GM12801 (cell line): Measurements from ENCODE around the gene ADSL.

Experiments
- TF ChIP-seq, protein P1 (sequence below): IDR thresholded peaks from one replicate; pipeline ENCODE4 v1.5.1; 2011; ENCODE audit warnings: control low read depth; ENCODE audit not compliant: insufficient read length; ENCODE audit errors: extremely low read depth

Gene ADSL

DNA sequence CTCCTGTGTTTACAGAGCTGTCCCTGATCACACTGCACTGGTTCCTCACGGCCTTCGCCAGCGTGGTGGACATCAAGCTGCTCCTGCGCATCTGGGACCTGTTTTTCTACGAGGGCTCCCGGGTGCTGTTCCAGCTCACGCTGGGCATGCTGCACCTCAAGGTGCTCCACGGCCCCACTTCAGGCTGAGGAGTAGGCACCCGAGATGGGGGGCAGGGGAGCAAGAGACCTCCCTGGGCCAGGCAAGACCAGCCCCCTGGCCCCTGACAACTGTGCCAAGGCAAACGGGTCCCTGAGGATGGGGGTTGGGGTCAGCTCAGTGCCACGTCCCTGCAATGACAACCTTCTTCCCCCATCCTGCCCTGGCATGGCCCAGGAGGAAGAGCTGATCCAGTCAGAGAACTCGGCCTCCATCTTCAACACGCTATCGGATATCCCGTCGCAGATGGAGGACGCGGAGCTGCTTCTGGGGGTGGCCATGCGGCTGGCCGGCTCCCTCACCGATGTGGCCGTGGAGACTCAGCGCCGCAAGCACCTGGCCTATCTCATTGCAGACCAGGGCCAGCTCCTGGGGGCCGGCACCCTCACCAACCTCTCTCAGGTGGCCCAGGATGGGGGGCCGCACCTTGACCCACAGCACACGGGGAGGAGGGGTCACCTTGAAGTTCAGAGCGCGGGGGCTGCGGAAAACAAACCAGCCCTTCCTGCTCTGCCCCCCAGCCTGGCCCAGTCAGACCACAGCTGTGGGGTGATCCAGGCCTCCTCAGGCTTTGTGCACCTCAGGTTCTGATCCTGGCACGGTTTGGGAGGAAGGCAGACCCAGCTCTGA is 60.0 kb downstream of the ADSL start:
- TF ChIP-seq, protein P1, sequence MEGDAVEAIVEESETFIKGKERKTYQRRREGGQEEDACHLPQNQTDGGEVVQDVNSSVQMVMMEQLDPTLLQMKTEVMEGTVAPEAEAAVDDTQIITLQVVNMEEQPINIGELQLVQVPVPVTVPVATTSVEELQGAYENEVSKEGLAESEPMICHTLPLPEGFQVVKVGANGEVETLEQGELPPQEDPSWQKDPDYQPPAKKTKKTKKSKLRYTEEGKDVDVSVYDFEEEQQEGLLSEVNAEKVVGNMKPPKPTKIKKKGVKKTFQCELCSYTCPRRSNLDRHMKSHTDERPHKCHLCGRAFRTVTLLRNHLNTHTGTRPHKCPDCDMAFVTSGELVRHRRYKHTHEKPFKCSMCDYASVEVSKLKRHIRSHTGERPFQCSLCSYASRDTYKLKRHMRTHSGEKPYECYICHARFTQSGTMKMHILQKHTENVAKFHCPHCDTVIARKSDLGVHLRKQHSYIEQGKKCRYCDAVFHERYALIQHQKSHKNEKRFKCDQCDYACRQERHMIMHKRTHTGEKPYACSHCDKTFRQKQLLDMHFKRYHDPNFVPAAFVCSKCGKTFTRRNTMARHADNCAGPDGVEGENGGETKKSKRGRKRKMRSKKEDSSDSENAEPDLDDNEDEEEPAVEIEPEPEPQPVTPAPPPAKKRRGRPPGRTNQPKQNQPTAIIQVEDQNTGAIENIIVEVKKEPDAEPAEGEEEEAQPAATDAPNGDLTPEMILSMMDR, result no peak

DNA sequence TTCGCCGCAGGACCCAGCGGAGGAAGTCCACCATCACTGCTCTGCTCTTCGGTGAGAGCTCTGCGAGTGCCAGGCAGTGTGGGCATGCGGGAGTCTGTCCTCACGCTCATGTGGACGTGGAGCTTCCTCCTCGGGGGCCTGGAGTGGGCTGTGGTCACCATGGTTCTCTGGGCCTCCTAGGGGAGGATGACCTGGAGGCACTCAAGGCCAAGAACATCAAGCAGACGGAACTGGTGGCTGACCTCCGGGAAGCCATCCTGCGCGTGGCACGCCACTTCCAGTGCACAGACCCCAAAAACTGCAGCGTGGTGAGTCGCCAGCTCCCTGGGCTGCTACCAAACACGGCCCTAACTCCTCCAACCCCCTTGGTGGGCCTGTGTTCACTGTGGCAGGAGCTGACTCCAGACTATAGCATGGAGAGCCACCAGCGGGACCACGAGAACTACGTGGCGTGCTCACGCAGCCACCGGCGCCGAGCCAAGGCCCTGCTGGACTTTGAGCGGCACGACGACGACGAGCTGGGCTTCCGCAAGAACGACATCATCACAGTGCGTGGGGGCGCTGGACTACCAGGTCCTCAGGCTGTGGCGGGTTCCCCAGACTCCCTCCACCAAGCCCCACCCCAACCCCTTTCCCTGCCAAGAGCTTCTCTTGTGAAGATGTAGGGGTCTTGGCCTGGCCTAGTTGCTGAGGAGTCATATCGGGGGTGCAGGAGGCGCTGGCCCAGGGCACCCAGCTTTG is 60.9 kb downstream of the ADSL start:
- TF ChIP-seq, protein P1, result no peak

DNA sequence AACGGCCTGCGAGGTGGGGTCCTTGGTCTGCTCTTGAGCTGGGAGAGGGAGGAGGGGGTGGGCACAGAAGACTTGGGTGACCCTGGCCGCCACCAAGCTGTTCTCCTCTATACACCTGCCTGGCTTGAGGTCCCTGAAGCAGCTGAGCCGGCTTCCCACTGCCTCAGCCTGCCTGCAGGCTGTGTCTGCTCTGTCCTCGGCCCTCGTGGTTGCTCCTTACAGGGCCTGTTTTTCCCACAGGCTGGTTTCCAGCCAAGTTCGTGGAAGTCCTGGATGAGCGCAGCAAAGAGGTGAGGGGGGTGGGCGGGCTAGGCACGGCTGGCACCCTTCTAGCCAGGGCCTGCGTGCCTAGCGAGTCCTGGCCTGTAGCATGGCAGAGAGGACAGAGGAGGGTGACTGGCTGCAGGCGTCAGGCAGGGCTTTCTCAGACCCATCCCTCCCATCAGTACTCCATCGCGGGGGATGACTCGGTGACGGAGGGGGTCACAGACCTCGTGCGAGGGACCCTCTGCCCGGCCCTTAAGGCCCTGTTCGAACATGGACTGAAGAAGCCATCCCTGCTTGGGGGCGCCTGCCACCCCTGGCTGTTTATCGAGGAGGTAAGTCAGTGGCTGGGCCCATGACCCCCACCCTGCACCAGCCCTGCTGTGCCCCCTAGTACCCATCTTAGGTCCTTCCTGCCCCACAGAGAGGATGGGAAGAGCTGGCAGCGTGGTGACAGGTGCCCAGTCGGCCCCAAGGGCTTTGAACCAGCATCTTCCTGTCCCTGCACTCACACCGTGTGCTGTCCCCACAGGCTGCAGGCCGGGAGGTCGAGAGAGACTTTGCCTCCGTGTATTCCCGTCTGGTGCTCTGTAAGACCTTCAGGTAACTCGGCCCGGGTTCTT is 61.8 kb downstream of the ADSL start:
- TF ChIP-seq, protein P1, result no peak

DNA sequence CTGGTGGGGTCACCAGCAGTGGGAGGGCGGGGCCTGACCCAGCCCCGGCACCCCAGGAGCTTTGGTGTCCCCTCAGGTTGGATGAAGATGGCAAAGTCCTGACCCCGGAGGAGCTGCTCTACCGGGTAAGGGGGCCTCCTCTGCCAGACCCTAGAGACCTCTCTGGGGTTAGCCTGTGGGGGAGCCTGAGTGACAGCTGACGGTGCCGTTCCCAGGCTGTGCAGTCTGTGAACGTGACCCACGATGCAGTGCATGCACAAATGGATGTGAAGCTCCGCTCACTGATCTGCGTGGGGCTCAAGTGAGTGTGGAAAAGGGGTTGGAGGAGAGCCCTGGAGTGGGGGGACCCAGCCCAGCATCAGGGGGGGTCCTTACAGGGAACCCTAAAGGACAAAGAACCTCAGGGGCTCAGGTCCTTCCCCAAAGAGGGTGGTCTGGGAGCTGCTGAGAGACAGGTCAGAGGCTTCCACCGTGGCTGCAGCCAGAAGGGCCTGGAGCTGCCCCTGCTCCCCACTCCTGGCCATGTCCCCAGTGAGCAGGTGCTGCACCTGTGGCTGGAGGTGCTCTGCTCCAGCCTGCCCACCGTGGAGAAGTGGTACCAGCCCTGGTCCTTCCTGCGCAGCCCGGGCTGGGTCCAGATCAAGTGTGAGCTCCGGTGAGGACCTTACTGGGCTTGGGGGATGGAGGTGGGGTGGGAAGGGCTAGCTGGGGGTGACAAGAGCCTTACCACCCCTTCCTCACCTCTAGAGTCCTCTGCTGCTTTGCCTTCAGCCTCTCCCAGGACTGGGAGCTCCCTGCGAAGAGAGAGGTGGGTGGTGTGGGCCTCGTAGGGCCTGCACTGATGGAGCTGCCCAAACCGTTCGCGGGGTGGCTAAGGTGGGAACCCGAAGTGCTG is 62.7 kb downstream of the ADSL start:
- TF ChIP-seq, protein P1, result no peak

DNA sequence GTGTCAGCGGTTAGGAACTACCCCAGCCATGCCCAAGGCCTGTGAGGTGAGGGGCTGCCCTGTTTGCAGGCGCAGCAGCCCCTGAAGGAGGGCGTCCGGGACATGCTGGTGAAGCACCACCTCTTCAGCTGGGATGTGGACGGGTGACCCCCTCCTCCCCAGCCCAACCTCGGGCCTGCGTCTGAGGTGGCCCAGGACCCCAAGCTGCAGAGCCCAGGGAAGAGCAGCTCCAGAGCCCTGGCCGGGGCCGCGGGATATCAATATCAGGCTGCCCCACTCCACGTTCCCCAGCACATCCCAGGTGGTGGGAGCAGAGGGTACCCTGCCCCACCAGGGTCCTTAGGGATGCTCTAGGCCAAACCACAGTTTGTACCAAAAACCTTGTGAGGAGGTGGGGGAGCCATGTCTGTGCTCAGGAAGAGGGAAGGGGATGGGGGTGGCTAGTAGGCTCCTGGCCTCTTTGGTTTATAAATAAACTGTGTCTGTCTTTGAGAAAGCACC is 63.4 kb downstream of the ADSL start:
- TF ChIP-seq, protein P1, result no peak

DNA sequence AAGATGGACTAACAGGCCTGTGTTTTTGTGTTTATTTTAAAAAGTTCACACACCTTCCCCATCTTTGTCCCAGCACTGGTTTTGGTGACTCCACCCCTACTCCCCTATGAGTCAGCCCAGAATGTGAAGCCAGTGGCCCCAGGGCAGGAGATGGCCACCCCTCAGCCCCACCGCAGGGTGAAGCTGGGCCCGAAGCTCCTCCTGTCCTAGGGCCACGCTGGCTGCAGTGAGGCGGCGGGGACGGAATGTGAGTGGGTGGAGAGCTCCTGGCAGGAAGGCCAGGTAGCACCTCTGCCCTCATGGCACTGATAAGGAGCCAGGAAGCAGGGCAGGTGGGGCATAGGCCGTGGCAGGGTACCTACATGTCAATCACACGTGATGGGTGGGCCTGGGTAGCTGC is 64.0 kb downstream of the ADSL start:
- TF ChIP-seq, protein P1, result no peak
